Kasumi-1 (cell line): ENCODE results near the gene DHRS3.

Experiments
- DNase-seq, 2 experiments: peaks; one replicate each; lab custom pipeline; 2025; lab: John Stamatoyannopoulos, UW

The DHRS3 gene

GRCh38 chr1:12616709-12617373 is 1.2 kb downstream of the DHRS3 start:
- DNase-seq, result peak in 1 of 2 experiments; percentile 7

GRCh38 chr1:12615865-12616708 is 1.9 kb downstream of the DHRS3 start:
- peak; percentile 29 to 58 for DNase-seq

- peak; percentile 40 to 58 for DNase-seq
Observed at GRCh38 chr1:12615159-12615864, 2.7 kb downstream of the DHRS3 start.

- DNase-seq, result no peak
Observed at GRCh38 chr1:12614402-12615158, 3.4 kb downstream of the DHRS3 start.

GRCh38 chr1:12613180-12613579 is 4.8 kb downstream of the DHRS3 start:
- no peak for DNase-seq

GRCh38 chr1:12610941-12611340 is 7.1 kb downstream of the DHRS3 start:
- no peak for DNase-seq

- DNase-seq, result no peak
Observed at GRCh38 chr1:12610305-12610935, 7.6 kb downstream of the DHRS3 start.

GRCh38 chr1:12609469-12610003 is 8.5 kb downstream of the DHRS3 start:
- DNase-seq, result no peak

- no peak for DNase-seq
Observed at GRCh38 chr1:12608311-12608957, 9.6 kb downstream of the DHRS3 start.

- no peak for DNase-seq
Observed at GRCh38 chr1:12607263-12607662, 10.7 kb downstream of the DHRS3 start.

- DNase-seq, result no peak
Observed at GRCh38 chr1:12604986-12605385, 13.0 kb downstream of the DHRS3 start.

- peak; percentile 32 to 44 for DNase-seq
Observed at GRCh38 chr1:12604114-12604874, 13.7 kb downstream of the DHRS3 start.

GRCh38 chr1:12603224-12603623 is 14.8 kb downstream of the DHRS3 start:
- DNase-seq, result no peak

GRCh38 chr1:12602659-12603024 is 15.4 kb downstream of the DHRS3 start:
- no peak for DNase-seq

- no peak for DNase-seq
Observed at GRCh38 chr1:12601700-12602658, 16.0 kb downstream of the DHRS3 start.

GRCh38 chr1:12600880-12601633 is 17.0 kb downstream of the DHRS3 start:
- DNase-seq, result peak; percentile 25 to 68

- no peak for DNase-seq
Observed at GRCh38 chr1:12600335-12600734, 17.7 kb downstream of the DHRS3 start.

GRCh38 chr1:12599657-12600056 is 18.4 kb downstream of the DHRS3 start:
- no peak for DNase-seq
